Prostate gland (tissue), 2 donors: ENCODE measurements around the gene NOXO1.

Experiments used
- POLR2A ChIP-seq: fragments of 450-650 bp; IDR thresholded peaks from one replicate; pipeline ENCODE4 v1.6.1; 2016; ENCODE audit warnings: antibody characterized with exemption, mild to moderate bottlenecking
- POLR2AphosphoS5 ChIP-seq: sonication (generic); formaldehyde crosslinking; IDR thresholded peaks from one replicate; pipeline ENCODE4 v1.6.1; 2017; ENCODE audit warnings: antibody characterized with exemption
- TF ChIP-seq, protein P1 (sequence below), 4 experiments: fragments of 200-600 bp in 2 of 4; fragments of 450-650 bp in 2 of 4; sonication (generic) in 2 of 4; IDR thresholded peaks; 1 replicate in 3 of 4; 2 replicates in 1 of 4; pipeline ENCODE4 v1.5.1; 2016 to 2019; ENCODE audit warnings: antibody characterized with exemption in 4 of 4, mild to moderate bottlenecking in 2 of 4, moderate library complexity in 2 of 4

DNA sequence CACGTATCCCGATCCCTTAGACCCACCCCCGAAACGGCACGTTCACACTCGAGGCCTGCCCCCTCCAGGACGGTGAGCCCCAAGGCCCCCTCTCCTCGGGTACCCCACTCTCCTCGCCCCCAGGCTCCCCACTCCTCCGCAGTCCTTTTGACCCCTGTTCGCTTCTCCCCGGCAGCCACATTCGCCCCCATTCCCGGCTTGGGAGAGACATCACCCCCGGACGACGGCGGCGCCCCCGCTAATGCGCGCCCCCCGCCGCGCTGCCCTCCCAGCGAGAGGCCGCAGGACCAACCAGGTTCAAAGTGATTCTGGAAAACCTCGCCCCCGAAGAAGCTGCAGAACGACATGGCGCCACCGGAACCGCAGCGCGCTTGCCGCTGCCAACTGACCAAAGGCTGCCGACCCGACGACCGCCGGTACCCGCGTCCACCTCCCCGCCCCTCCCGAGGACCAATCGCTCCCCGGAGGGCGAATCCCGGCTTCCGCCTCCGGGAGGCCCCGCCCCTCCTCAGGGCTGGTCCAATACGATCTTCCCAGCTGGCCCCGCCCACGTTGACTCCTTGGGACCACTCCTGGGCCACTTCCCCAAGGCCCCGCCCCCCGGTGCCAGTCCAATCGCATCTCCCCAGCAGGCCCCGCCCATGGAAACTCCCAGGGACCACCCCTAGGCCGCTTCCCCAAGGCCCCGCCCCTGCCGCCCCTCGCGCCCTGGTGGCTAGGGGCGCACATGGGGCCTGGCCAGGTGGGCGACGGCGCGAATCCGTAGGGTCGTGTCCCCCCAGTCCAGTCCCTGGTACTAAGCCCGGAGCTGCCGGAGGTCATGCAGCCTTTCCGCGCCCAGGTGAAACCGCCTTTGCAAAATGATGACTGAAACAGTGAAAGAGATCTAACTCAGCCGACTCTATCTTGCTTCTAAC is 38.2 kb downstream of the NOXO1 start, which contains the start of gene MSRB1:
- TF ChIP-seq POLR2A (peak; percentile 96), POLR2AphosphoS5 (peak; percentile 96)
- TF ChIP-seq, protein P1, sequence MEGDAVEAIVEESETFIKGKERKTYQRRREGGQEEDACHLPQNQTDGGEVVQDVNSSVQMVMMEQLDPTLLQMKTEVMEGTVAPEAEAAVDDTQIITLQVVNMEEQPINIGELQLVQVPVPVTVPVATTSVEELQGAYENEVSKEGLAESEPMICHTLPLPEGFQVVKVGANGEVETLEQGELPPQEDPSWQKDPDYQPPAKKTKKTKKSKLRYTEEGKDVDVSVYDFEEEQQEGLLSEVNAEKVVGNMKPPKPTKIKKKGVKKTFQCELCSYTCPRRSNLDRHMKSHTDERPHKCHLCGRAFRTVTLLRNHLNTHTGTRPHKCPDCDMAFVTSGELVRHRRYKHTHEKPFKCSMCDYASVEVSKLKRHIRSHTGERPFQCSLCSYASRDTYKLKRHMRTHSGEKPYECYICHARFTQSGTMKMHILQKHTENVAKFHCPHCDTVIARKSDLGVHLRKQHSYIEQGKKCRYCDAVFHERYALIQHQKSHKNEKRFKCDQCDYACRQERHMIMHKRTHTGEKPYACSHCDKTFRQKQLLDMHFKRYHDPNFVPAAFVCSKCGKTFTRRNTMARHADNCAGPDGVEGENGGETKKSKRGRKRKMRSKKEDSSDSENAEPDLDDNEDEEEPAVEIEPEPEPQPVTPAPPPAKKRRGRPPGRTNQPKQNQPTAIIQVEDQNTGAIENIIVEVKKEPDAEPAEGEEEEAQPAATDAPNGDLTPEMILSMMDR (IDR thresholded peaks at IDR 0.05): peak in 2 of 4 experiments; percentile 21 to 29
